Fibroblast of villous mesenchyme (primary cell): Measurements from ENCODE around the gene RNF208. TPM values are rescaled to one million over a fixed set of nuclear protein-coding genes. Genes with fewer than 3 reads are reported as not detected.

ENCODE experiments used
- DNase-seq: peaks from one replicate; pipeline ENCODE4 v3.0.0-alpha.2; 2010; ENCODE audit warnings: low read depth
- H3K4me3 ChIP-seq: 2 replicates; pipeline ENCODE4 v1.5.1; 2011; ENCODE audit warnings: low read depth, mild to moderate bottlenecking, low read length
- CTCF ChIP-seq: IDR thresholded peaks from 2 replicates; pipeline ENCODE4 v1.5.1; 2012; ENCODE audit warnings: low read depth, mild to moderate bottlenecking, low read length; ENCODE audit not compliant: insufficient read depth
- total RNA-seq: library from RNA; depleted of rRNA; stranded (reverse); fragments of >200 nt; gene quantifications from 2 replicates; pipeline ENCODE4 v1.2.3, GENCODE V29; 2012

RNF208 gene
- total RNA-seq, 1 donor = under 0.01 TPM

- no peak for DNase-seq
- H3K4me3 ChIP-seq = no peak overlapping the region
- no peak for TF ChIP-seq CTCF
Observed at GRCh38 chr9:137231372-137232039, 9.5 kb upstream of the RNF208 start.

GRCh38 chr9:137230705-137231371 lies 8.8 kb upstream of the RNF208 start, which contains the start of gene SLC34A3:
TSS of gene SLC34A3 (plus strand) at chr9:137230901. CDS start at chr9:137231703, 802 bp downstream.
- no peak within 1 kb of the TSS for H3K4me3 ChIP-seq
- TF ChIP-seq CTCF = no peak
- no peak for DNase-seq

GRCh38 chr9:137229903-137230704 lies 8.1 kb upstream of the RNF208 start:
- no peak overlapping the region for H3K4me3 ChIP-seq
- no peak for DNase-seq
- TF ChIP-seq CTCF = no peak

GRCh38 chr9:137228968-137229896 lies 7.2 kb upstream of the RNF208 start:
- no peak overlapping the region for H3K4me3 ChIP-seq
- DNase-seq = no peak
- TF ChIP-seq CTCF = no peak

GRCh38 chr9:137228506-137228967 lies 6.5 kb upstream of the RNF208 start:
- no peak for TF ChIP-seq CTCF
- no peak overlapping the region for H3K4me3 ChIP-seq
- no peak for DNase-seq
